GM21381 (cell line): ENCODE data around the gene ADAMTS20.
A peak's percentile ranks its signal among the peaks of the same experiment; 100 is the strongest.
"Not testable (repeated sequence)": the region's sequence is repeated elsewhere in the genome, so short reads cannot be mapped to it uniquely, and the experiment has no call there.

Experiments
- ATAC-seq: cut with Tn5 transposase; IDR thresholded peaks from one replicate; pipeline ENCODE4 v1.9.1; 2021; ENCODE audit warnings: mild to moderate bottlenecking, moderate library complexity; ENCODE audit not compliant: unreplicated experiment

Gene ADAMTS20

DNA sequence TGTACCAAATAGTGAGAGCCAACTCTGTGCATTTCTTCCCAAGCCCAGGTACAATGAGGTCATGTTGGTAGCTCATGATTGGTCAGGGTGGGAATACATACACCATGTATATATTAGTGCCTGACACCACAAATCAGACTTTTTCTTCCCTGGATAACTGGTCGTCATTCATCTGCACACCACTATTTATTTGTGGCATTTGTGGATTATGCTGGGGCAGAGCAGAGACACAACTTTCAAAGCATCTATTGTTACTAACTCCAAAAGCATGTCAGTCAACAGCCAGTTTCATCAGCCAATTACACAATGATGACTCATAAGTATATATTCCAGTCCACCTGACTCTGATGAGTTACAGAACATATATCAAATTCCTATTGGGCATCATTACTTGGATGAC, 181.7 kb downstream of the ADAMTS20 start:
- ATAC-seq = no peak

DNA sequence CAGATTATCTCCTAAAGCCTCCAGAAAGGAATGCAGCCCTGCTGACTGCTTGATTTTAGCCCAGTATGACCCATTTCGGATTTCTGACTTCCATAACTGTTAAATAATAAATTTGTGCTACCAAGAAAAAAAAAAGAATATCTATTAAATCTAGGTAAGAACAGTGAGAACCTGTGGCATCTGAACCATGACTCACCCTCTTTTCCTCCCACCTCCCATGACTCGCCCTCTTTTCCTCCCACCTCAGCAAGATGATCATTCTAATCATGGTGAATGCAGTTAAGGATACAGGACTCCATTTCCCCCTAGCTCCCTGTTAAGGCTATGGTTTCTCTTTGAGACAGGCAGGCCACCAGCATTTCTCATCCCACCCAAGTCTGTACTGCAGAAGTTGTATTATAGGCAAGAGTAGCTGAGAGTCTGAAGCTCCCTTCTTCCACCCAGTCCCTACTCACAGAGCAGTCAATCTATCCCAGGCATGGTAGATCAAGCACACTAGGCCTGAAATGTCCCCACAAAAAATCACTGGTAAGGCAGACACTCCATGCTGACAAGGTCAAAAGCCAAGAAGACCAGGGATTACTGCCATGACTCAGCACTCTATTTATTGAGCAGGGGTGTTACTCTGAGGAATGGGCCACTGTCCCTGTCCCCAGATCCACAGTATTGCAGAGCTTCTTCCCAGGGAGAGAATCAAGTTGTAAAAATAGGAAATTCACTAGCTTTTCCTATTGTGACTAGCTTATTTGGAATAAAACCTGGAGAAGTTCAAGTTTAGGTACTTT, 188.9 kb downstream of the ADAMTS20 start:
- no peak for ATAC-seq

DNA sequence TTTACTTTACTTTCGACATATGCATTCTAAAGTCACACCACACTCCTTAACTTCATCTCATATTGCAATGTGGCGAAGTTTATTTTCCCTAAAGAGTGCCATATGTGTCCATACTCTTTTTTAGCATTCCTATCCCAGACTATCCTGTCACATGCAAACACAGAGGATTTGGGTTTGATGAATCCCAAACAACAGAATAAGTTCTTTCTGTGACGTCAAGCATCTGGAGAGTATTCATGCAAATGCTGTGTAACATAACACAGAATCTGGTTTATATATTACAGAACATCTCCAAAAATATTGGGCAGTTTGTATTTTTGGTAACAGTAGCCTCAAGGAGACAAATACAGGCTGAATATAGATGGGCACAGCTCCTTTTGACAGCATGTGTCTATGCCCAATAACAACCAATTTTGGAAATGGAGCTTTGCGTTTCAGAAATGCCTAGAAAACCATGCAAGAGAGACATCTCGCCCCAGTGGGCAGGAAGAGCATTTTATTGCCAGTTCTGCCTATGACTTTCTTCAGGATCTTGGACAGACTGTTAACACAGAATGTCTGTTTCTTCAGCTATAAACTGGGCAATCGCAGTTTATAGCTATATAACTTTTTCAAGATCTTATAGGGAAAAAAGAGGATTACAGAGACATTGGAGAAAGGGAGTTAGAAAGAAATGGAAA, 190.8 kb downstream of the ADAMTS20 start:
- no peak for ATAC-seq

DNA sequence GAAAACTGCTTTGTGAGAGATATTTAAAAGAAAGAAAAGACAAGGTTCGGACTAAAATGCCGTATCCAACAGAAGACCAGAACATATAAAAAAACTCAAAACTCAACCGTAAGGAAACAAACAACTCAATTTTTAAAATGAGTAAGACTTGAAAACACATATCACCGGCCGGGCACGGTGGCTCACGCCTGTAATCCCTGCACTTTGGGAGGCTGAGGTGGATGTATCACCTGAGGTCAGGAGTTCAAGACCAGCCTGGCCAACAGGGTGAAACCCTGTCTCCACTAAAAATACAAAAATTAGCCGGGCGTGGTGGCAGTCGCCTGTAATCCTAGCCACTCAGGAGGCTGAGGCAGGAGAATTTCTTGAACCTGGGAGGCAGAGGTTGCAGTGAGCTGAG, 192.0 kb downstream of the ADAMTS20 start:
- ATAC-seq = not testable (repeated sequence)

DNA sequence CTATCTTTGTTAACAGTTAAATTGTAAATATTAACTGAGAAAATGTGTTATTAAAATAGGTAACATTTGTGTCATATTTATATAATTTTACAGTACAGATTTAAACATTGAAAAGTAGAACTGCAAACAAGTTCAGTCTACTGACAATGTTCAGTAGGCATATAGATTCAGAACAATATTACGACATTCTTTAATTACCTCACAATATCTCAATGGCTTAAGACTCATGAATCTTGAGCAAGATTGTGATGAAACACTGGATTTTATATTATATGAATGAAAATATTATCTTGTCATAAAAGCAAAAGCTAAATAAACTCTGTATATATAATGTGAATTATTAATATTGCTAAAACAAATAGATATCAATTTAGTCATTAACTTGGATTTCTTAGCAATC, 194.9 kb downstream of the ADAMTS20 start:
- no peak for ATAC-seq

DNA sequence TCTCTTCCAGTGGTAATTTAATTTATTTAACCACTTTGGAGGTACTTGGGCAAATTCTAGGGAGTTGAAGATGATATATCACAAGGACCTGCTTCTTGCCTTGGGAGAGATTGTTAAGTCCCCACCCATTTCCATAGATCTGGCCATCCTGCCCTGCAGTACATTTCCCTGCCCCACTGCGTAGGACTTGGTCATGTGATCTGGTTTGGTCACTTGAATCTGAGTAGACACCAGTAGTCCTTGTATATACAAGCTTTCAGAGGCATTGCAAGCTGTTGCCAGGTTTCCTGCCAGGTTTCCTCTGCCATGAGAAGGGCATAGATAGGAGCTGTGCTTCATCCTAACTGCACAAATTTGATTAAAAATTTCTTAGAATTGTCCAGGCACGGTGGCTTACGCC, 200.0 kb downstream of the ADAMTS20 start:
- ATAC-seq = no peak

DNA sequence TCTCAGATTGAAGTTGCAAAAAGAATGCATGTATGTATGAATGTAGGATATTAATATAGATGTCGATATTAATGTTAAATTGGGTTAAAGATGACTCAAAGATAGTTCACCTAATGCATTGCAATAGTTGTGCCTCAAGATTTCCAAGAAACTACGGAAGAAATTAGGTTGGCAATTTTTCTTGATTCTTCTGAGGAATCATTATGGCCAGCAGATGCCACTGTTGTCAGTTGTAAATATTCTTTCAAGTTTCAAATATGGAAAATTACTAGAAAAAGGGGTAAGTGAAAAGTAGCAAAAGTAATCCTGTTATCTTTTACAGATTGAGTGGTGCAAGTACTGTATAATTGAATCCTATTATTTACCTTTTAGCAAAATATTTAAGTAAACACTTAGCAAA, 202.1 kb downstream of the ADAMTS20 start:
- no peak for ATAC-seq

DNA sequence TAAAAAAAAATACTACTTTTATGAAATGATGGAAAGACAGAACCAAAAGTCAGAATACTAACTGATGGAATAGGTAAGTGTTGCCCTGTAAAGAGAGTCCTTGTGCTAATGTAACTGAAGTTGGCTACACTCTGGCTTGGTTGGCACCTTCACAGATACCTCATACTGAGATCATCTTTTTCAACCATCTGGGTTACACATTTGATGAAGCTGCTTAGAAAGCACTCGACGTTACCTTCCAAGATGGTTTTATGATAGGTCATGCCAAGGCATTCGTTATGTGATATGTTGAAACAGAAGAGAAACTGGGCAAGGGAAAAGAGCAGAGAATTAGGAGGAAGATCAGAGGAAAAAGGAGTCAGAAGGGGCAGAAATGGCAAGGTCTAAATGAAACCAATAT, 203.8 kb downstream of the ADAMTS20 start:
- ATAC-seq = no peak

DNA sequence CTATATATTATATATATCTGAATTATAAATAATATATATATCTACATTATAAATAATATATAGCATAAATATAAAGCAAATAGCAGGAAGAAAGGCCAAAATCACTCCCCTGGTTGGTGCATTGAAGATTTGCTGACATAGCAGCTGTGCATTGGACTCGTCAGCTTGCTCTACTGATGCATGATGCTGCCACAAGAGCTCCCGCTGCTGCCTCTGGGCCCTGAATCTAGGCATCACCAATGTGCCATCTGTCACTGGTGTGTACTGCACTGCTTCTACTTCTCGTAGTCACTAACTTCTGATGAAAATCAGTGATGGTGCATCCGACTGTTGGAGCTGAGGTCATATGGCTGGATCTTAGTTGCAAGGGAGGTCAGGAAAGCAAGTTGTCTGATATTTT, 205.0 kb downstream of the ADAMTS20 start:
- no peak for ATAC-seq

DNA sequence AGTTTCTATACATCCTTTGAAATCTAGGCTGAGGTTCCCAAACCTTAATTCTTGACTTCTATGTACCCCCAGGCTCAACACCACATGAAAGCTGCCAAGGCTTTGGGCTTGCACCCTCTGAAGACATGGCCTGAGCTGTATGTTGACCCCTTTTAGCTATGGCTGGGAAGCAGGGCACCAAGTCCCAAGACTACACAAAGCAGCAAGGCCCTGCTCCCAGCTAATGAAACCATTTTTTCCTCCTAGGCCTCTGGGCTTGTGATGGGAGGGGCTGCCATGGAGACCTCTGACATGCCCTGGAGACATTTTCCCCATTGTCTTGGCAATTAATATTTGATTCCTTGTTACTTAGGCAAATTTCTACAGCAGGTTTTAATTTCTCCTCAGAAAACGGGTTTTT, 207.0 kb downstream of the ADAMTS20 start:
- no peak for ATAC-seq

DNA sequence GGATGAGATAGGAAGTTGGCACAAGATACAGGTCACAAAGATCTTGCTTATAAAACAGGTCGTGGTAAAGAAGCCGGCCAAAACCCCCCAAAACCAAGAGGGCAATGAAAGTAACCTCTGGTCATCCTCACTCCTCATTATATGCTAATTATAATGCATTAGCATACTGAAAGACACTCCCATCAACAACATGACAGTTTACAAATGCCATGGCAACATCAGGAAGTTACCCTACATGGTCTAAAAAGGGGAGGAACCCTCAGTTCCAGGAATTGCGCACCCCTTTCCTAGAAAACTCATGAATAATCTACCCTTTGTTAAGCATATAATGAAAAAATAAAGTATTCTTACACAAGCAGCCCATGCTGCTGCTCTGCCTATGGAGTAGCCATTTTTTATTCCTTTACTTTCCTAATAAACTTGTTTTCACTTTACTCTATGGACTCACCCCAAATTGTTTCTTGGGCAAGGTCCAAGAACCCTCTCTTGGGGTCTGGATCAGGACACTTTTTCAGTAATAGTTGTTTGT, 210.2 kb downstream of the ADAMTS20 start:
- not testable (repeated sequence) for ATAC-seq

DNA sequence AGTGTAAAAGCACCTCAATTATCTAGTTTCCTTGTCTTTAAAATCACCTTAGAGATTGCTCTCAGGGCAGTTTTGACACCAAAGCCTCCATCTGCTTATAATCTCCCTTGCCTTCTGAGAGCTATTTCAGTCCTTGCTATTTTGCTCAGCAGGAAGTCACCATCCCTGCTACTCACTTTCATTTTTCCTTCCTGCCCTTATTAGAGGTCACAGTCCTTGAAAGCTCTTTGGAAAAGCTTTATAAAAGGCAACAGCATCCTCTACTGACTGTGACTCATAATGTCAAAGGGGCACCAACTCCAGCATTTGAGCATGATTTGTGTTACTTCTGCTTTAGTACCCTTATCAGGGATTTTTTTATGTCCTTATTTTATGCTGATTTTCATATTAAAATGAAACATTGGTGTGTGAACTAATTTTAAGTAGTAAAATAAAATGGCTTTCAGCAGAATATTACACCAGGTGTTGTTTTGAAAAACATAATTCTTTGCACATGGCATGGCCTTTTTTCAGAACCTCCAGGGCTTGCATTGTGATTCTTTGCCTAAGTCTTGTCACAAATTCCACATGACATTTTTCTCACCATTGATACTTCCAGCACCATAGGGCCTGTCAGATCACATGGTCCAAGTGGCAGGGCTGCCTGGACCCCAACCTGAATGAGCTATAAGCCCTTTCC, 213.0 kb downstream of the ADAMTS20 start:
- peak; percentile 68 for ATAC-seq

DNA sequence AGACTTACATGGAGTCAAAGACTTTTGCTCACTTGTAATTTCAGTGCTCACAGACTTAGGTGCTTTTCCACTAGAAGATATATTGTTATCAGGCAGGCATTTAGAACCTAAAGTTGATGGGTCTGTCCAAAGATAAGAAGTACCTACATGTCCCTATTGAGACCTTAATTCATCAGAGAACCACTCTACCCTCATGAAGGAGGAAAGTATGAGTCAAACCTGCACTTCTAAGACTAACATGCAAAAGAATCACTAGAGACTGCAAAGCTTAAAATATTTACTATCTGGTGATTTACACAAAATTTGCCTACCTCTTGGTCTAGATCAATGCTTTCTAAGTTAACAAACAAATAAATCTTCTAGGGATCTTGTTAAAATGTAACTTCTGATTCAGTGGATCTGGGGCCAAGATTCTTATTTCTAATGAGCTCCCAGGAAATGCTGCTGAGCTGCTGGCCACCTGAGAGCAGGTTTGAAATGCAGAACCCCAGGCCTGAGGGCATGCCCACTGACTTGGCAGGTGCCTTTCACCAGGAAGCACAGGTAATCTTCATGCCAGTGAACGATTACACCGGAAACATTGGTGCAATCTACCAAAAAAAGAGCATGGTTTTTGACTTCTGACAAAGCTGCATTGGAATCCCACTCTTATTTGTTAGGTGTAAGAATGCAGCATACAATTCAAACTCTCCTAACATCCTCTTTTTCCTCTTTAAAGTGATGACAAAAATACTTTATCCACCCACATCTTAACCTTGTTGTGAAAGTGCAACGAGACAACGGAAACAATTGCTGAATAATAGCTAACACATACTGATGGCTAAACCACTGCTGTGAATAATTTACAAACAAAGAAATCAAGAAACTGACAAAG, 214.2 kb downstream of the ADAMTS20 start:
- ATAC-seq = peak; percentile 52

DNA sequence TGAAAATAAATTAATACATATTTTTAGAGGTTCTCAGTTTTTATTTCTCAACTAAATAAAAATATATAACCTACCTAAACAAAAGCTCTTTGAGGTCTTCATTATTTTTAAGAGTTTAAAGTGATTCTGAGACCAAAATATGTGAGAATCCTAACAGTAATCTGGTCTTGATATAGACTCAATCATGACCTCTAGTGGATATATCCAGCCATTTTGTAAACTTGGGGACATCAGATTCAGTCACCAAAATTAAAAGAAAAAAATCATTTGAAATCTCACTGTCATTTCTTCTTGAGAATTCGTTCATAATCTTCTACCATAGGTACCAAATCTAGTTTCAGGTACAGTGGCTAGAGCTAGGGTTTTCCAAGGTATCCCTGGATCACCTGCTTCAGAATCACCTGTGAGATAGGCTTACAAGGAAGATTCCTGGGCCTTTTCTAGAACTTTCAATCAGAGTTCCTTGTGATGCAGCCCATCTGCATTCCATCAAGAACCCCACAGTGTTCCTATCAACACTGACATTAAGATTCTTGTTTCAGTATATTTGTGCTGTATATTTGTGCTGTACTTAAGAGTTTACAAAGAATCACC, 214.9 kb downstream of the ADAMTS20 start:
- ATAC-seq = no peak

DNA sequence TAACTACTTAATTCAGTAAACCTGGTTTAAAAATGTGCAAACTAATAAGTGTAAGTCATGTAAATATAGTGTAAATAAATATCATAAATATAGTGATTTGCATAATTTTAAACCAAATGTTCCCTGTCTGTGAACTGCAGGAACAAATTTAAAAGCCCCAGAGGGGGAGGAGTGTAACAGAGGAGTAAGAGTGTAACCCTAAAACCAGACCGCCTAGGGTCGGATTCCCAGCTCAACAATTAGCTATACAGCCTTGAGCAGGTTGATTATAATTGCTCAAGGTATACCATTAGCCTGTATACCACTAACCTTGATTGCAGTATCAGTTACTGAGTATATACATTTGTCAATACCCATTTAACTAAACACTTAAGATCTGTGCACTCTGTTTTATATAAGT, 218.4 kb downstream of the ADAMTS20 start:
- no peak for ATAC-seq

DNA sequence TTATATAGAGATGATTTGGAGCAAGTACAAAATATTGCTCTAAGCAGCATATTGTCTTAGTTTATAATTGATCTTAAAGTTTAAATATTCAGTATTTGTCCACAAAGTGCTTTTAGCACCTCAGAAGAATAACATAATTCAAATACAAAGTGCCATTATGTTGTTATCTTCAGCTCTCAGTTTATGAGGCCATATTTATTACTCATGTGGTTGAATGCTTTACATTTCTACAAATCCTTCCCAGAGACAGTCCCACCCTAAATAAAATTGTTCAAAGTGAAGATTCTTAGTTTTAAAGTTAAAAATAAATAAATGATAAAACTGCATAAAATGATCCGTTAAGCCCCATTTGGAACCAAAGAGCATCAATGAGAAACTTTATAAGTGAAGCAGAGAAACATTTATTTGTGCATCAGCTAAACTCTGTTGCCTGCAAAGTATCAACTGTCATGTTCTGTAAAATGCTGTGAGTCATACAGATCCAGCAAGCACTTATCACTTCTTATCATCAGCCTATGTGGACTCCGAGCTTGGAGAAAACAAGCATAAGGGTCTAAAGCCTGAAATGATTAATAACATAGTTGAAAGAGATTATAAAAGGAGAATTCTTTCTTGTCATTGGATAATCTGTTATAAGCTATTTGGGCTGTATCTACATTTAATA, 218.9 kb downstream of the ADAMTS20 start:
- no peak for ATAC-seq

DNA sequence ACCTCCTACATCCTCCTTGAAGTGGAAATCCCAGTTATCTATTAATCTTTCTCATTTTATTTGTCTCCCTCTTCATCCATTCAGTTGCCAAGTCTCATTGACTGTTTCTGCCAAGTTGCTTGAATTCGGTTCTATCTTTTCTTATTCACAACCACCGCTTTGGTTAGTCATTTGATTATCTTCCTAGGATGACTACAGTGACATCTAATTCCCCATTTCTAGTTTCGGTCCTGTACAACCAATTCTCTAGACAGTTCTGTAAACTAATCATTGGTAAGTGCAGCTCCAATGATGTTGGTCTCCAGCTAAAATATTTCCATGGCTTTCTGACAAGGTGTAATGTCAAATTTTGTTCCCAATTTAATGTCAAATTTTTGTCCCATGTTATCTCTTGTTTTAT, 220.1 kb downstream of the ADAMTS20 start:
- no peak for ATAC-seq

DNA sequence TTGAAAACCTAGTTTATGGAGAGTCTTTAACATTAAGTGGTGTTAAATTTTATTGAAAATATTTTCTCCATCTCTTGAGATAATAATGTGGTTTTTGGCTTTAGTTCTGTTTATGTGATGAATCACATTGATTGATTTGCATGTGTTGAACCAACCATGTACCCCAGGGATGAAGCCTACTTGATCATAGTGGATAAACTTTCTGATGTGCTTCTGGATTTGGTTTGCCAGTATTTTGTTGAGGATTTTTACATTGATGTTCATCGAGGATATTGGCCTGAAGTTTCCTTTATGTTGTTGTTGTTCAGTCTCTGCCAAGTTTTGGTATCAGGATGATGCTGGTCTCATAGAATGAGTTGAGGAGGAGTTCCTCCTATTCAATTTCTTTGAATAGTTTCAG, 222.6 kb downstream of the ADAMTS20 start:
- ATAC-seq = no peak

DNA sequence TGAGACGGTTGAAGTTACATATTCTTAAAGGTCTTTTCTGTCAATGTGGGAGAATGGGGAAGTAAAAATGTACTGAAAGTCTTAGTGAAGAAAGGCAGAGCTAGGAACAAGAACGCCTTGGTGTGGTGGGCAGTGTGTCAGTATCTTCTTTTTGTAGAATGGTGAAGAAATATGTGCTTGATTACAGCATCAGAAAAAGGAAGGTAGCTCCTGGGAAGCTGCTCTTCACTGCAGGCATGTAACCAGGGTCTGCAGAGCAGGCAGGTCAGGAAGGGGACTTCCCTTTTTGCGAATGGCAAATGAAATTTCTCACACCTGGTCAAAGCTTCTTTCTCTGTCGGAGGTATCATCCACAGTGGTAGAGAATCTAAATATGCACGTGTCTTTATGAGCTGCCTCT, 226.2 kb downstream of the ADAMTS20 start:
- ATAC-seq = peak; percentile 70

DNA sequence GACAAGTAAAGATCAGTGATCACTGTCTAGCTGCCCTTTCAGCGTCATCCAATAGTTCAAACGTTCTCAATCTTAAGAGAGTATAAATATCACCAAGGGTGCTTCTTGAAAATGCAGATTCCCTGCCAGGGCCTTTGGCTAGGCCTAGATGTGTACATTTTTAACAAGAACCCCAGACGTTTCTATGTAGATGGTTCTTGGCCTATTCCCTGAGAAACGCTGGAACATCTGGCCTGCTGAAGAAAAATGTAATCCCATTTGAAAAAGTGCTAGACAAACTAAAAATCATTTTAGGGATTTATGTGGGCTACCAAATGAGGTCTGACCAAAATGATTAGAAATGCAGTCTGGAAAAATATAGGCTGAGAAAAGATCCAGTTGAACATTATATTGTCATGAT, 231.7 kb downstream of the ADAMTS20 start:
- ATAC-seq = no peak
